ENCODE data around the gene PF4V1. TPM values are rescaled to one million over a fixed set of nuclear protein-coding genes. Genes with fewer than 3 reads are reported as not detected.
A peak's percentile ranks its signal among the peaks of the same experiment; 100 is the strongest.

The PF4V1 gene
- total RNA-seq, 1 experiment from 2014 or later, result not detected

DNA sequence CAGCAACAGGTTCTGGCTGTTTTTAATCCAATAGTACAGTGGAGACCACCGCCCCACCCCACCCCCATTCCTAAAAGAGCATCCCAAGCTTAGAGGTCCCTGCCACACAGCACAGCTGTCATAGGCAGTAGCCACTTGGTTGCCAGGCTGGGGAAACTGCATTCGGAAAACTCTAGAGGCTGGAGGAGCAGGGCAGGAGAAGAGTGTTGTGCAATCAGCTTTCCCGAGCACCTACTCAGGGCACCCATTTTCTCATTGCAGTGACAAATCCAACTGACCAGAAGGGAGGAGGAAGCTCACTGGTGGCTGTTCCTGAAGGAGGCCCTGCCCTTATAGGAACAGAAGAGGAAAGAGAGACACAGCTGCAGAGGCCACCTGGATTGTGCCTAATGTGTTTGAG, 17.2 kb downstream of the PF4V1 start:
- H3K9me3 ChIP-seq (replicated peaks), result no peaks in the 10 kb centered on the region
- H3K27ac ChIP-seq, result no peak overlapping the region
- H3K4me1 ChIP-seq, result no peaks in the 10 kb centered on the region
- no peak overlapping the region for H3K4me3 ChIP-seq
- H3K27me3 ChIP-seq, result no peaks in the 10 kb centered on the region
- H3K36me3 ChIP-seq, result no peaks in the 10 kb centered on the region
- no peak for DNase-seq

DNA sequence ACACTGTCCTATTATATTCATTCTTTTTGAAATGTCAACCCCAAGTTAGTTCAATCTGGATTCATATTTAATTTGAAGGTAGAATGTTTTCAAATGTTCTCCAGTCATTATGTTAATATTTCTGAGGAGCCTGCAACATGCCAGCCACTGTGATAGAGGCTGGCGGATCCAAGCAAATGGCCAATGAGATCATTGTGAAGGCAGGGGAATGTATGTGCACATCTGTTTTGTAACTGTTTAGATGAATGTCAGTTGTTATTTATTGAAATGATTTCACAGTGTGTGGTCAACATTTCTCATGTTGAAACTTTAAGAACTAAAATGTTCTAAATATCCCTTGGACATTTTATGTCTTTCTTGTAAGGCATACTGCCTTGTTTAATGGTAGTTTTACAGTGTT, 17.7 kb downstream of the PF4V1 start:
- no peak overlapping the region for H3K4me3 ChIP-seq
- H3K27me3 ChIP-seq, result no peaks in the 10 kb centered on the region
- H3K36me3 ChIP-seq, result no peaks in the 10 kb centered on the region
- no peaks in the 10 kb centered on the region for H3K9me3 ChIP-seq (replicated peaks)
- no peaks in the 10 kb centered on the region for H3K4me1 ChIP-seq
- no peak for DNase-seq
- no peak overlapping the region for H3K27ac ChIP-seq

GRCh38 chr4:73871511-73872310, 18.6 kb downstream of the PF4V1 start:
- Histone ChIP-seq H3K27ac (no peak overlapping the region), H3K36me3 (no peaks in the 10 kb centered on the region), H3K9me3 (replicated peaks) (no peaks in the 10 kb centered on the region), H3K27me3 (no peaks in the 10 kb centered on the region), H3K4me1 (no peaks in the 10 kb centered on the region), H3K4me3 (no peak overlapping the region)
- DNase-seq, result no peak

DNA sequence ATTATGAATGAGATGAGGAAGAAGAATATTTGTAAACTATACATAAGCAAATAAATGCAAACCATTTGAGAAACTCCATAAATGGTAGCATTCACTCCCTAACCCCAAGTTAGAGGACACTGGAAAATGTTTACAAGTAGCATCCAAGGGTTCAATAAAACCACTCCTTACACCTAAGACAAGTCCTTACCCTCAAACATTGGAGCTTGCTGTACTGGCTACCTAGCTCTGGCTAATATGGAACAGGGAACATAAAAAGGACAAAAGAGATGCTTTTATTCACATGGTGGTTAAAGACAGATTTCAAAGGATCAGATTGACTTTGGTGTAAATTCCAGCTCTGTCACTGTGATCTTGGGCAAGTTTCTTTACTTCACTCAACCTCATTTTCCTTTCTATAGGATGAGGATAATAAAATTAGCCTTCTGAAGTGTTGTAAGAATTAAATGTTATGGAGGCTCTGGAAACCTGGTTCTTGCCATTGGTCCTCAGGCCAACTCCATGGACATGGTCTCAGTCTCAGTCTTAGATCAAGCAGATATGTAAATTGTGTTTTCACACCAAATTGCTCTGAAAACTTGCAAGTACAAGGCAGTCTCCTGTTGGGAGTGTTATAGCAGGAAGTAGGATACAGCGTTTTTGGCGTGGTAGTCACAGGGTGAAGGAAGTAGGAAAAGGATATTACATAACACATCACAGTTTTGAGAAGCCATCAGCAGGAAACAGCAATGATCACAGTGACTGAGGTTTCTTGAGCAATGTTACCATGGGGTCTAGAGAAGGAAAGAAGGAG, 19.4 kb downstream of the PF4V1 start:
- Histone ChIP-seq H3K4me3 (no peak overlapping the region), H3K27me3 (no peaks in the 10 kb centered on the region), H3K36me3 (no peaks in the 10 kb centered on the region), H3K4me1 (no peaks in the 10 kb centered on the region), H3K9me3 (replicated peaks) (no peaks in the 10 kb centered on the region), H3K27ac (no peak overlapping the region)
- DNase-seq, result no peak

- no peak overlapping the region for H3K27ac ChIP-seq
- DNase-seq, result no peak
- H3K4me3 ChIP-seq, result no peak overlapping the region
- H3K4me1 ChIP-seq, result no peaks in the 10 kb centered on the region
- no peaks in the 10 kb centered on the region for H3K27me3 ChIP-seq
- H3K36me3 ChIP-seq, result no peaks in the 10 kb centered on the region
- H3K9me3 ChIP-seq (replicated peaks), result no peaks in the 10 kb centered on the region
Observed at GRCh38 chr4:73874386-73874785, 21.3 kb downstream of the PF4V1 start.

- no peaks in the 10 kb centered on the region for H3K27me3 ChIP-seq
- no peaks in the 10 kb centered on the region for H3K4me1 ChIP-seq
- no peak overlapping the region for H3K27ac ChIP-seq
- no peaks in the 10 kb centered on the region for H3K36me3 ChIP-seq
- no peak for DNase-seq
- no peaks in the 10 kb centered on the region for H3K9me3 ChIP-seq (replicated peaks)
- no peak overlapping the region for H3K4me3 ChIP-seq
Observed at GRCh38 chr4:73875401-73875800, 22.3 kb downstream of the PF4V1 start.

DNA sequence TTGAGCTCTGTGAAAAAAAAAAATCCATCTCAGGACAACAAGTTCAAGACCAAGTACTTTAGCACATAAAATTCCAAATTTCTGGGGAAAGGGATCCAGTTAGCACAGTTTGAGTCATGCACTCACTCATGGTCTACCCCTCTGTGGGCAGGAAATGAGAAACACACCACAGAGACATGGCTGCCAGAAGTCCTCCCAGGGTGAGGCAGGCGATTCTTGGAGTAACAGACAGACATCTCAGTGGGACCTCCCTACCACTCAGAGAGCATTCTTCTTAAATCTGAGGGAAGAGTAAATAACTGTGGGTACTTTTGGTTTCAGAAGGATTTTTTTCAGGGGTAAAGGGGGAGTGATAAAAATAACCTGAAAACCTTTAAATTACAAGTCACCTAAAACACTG, 30.2 kb downstream of the PF4V1 start:
- H3K36me3 ChIP-seq, result no peaks in the 10 kb centered on the region
- no peak overlapping the region for H3K27ac ChIP-seq
- H3K9me3 ChIP-seq (replicated peaks), result no peaks in the 10 kb centered on the region
- H3K27me3 ChIP-seq, result no peaks in the 10 kb centered on the region
- H3K4me1 ChIP-seq, result no peaks in the 10 kb centered on the region
- no peak for DNase-seq
- no peak overlapping the region for H3K4me3 ChIP-seq

GRCh38 chr4:73885574-73886267, 32.6 kb downstream of the PF4V1 start:
- Histone ChIP-seq H3K27ac (no peak overlapping the region), H3K27me3 (no peaks in the 10 kb centered on the region), H3K9me3 (replicated peaks) (no peaks in the 10 kb centered on the region), H3K36me3 (no peaks in the 10 kb centered on the region), H3K4me1 (no peaks in the 10 kb centered on the region), H3K4me3 (no peak overlapping the region)
- no peak for DNase-seq

DNA sequence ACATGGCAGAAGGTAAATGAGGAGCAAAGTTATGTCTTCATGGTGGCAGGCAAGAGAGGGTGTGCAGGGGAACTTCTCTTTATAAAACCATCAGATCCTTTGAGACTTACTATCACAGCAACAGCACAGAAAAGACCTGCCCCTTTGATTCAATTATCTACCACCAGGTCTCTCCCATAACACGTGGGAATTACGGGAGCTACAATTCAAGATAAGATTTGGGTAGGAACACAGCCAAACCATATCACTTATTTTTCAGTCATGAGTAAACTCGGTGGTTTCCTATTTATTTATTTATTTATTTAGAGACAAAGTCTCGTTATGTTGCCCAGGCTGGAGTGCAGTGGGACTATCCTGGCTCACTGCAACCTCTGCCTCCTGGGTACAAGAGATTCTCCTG, 38.2 kb downstream of the PF4V1 start:
- Histone ChIP-seq H3K4me1 (no peaks in the 10 kb centered on the region; the same call in 1 of the 2 replicates), H3K27me3 (no peaks in the 10 kb centered on the region), H3K4me3 (no peak overlapping the region), H3K9me3 (replicated peaks) (no peaks in the 10 kb centered on the region), H3K36me3 (no peaks in the 10 kb centered on the region), H3K27ac (no peak overlapping the region)
- DNase-seq, result no peak

DNA sequence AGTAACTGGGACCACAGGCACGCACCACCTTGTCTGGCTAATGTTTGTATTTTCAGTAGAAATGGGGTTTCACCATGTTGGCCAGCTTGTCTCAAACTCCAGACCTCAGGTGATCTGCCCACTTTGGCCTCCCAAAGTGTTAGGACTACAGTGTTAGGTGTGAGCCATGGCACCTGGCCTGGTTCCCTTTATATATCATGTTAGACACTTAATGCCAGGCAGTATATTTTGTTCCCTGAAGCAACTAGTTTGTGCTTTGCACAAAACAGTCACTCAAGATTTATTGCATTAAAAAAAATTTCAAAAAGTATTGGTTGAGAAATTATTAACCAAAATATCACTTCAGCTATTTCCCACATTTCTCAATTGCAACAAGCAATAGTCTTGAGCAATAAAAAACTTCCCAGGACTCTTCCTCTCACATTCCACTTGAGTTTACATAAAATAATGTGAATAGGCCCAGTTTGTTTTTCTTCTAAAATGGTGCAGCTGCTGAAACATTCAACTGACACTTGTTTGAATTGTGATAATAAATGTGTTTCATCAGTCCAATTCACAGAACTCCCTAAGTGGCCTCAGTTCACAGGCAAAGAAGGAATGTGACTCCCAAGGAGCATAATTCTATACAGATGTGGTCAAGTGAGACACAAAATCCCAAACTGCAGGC, 38.8 kb downstream of the PF4V1 start:
- no peaks in the 10 kb centered on the region; the same call in 1 of the 2 replicates for H3K4me1 ChIP-seq
- no peak overlapping the region for H3K4me3 ChIP-seq
- DNase-seq, result no peak
- no peaks in the 10 kb centered on the region for H3K27me3 ChIP-seq
- H3K36me3 ChIP-seq, result no peaks in the 10 kb centered on the region
- H3K9me3 ChIP-seq (replicated peaks), result no peaks in the 10 kb centered on the region
- H3K27ac ChIP-seq, result no peak overlapping the region

GRCh38 chr4:73892966-73893365, 39.9 kb downstream of the PF4V1 start:
- no peak for DNase-seq
- peaks cover 7% of the 10 kb centered on the region for H3K4me1 ChIP-seq
- no peaks in the 10 kb centered on the region for H3K27me3 ChIP-seq
- H3K27ac ChIP-seq, result no peak overlapping the region
- no peaks in the 10 kb centered on the region for H3K36me3 ChIP-seq
- no peaks in the 10 kb centered on the region for H3K9me3 ChIP-seq (replicated peaks)
- H3K4me3 ChIP-seq, result no peak overlapping the region

GRCh38 chr4:73894001-73894400, 40.9 kb downstream of the PF4V1 start:
- DNase-seq, result no peak
- H3K9me3 ChIP-seq (replicated peaks), result no peaks in the 10 kb centered on the region
- peaks cover 7% of the 10 kb centered on the region for H3K4me1 ChIP-seq

DNA sequence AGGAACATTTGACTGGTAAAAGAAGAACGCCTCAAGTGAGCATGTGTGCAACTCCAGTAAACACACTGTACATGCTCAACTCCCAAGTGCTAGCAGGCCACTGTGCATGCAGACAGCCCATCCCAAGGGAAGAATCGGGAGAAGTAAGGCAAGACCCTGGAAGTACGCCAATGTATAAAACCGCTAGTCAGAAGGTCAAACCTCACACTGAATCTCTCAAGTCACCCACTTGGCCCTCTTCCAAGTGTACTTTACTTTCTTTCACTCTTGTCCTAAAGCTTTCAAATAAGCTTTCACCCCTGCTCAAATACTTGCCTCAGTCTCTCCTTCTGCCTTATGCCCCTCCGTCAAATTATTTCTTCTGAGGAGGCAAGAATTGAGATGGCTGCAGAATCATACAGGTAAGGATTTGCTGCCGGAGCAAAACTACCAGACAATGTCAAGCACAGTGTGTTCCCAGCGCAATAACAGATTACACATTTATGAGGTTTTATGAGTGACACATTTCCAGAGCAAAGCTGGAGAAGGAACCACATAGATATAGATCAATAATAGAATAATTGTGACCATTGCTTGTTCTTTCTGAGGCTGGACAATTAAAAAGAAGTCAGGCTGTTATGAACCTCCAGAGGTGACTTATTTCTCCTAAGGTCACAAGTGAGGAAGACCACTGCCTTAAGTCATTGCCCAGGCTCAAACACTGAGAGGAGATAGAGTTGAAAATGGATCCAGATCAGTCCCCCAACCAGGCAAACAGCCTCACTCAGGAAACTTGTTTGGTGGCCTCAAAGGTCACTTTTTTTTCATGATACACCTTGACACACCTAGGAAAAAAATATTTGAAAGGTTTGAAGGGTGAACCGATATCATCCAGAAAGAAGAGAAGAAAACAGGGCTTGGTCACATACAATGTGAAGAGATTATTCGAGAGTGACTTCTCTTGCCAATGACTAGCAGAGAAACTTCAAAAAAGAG, 42.4 kb downstream of the PF4V1 start:
- DNase-seq, result peak; percentile 33 to 64
- Histone ChIP-seq H3K4me1 (peaks cover 7% of the 10 kb centered on the region), H3K9me3 (replicated peaks) (no peaks in the 10 kb centered on the region), H3K27ac (no peak overlapping the region), H3K27me3 (no peaks in the 10 kb centered on the region), H3K36me3 (no peaks in the 10 kb centered on the region), H3K4me3 (no peak overlapping the region)

More at GRCh38 chr4:73894001-73894400, 40.9 kb downstream of the PF4V1 start:
- H3K27ac ChIP-seq, result no peak overlapping the region
- H3K4me3 ChIP-seq, result no peak overlapping the region
- no peaks in the 10 kb centered on the region for H3K36me3 ChIP-seq
- H3K27me3 ChIP-seq, result no peaks in the 10 kb centered on the region

GRCh38 chr4:73896416-73896815, 43.3 kb downstream of the PF4V1 start:
- DNase-seq, result no peak
- Histone ChIP-seq H3K4me3 (no peak overlapping the region), H3K27ac (no peak overlapping the region), H3K36me3 (no peaks in the 10 kb centered on the region), H3K9me3 (replicated peaks) (no peaks in the 10 kb centered on the region), H3K27me3 (no peaks in the 10 kb centered on the region), H3K4me1 (peaks cover 7% of the 10 kb centered on the region)

Data from SJCRH30 (cell line).